GM15510 (cell line): ENCODE measurements around the gene WWOX.

Source experiments
- POLR2A ChIP-seq: IDR thresholded peaks from 3 replicates; pipeline ENCODE4 v1.6.1; 2011; ENCODE audit warnings: borderline replicate concordance; ENCODE audit not compliant: insufficient read length; ENCODE audit errors: extremely low read depth

WWOX gene

GRCh38 chr16:78460428-78460827 is 361.0 kb downstream of the WWOX start:
- TF ChIP-seq POLR2A, result no peak

DNA sequence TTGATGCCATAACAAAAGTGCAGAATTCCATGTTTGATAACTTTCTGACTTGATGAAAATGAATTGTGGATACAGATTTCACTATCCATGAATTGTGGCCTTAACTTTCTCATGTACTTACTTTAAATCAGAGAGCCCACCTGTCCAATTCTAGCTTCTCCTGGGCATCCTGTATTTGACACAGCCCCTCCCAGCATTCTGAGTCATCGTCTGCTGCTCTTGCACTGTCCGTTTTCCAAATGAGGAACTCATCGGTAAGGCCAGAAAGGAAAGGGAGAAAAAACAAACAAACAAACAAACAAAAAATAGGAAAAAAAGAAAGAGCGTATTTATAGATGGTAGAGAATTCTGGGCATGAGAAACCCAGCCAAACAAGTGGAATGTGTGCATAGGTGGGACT is 361.6 kb downstream of the WWOX start:
- TF ChIP-seq POLR2A, result no peak

- TF ChIP-seq POLR2A, result no peak
These were observed 362.2 kb downstream of the WWOX start for GRCh38 chr16:78461496-78462287.

- TF ChIP-seq POLR2A, result no peak
These were observed 363.1 kb downstream of the WWOX start for GRCh38 chr16:78462288-78463208.

DNA sequence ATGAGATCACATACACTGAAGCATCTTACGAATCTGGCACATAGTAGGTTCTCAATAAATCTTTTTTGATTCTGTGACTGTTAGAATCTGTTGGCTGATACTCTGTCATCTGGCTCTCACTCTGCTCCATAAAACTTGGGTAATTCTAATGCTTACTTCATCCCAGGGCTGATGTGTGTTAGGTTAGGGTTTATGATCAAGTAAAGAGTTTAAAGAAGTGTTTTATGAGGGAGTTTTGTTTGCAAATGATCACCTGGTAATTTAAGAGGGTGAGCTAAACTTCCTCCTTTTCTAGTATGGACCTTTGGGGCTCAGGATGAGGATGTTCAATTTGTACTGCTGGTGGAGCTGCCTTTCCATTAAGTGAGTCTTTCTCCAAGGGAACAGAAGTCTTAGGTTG is 364.1 kb downstream of the WWOX start:
- TF ChIP-seq POLR2A, result no peak

DNA sequence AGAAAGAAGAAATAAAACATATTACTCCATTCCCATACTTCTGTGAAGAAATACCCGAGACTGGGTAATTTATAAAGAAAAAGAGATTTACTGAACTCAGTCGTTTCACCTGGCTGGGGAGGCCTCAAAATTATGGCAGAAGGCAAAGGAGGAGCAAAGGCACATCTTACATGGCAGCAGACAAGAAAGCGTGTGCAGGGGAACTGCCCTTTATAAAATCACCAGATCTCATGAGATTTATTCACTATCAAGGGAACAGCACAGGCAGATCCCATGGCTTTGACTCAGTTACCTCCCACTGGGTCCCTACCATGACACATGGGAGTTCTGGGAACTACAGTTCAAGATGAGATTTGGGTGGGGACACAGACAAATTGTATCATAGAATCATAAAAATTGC is 365.4 kb downstream of the WWOX start:
- no peak for TF ChIP-seq POLR2A

DNA sequence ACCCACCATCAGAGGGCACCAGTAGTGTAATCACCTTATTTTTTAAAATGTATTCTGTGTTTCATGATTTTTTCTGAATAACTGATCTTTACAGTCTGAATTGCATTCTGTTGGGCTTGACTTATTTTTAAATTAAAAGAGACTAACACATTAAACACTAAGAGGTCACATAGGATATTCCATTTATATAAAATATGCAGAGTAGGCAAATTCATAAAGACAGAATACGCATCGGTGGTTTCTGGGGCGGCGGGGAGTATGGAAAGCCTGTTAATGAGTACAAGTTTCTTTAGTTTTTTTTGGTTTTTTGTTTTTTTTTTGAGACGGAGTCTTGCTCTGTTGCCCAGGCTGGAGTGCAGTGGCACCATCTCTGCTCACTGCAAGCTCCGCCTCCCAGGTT is 366.3 kb downstream of the WWOX start:
- TF ChIP-seq POLR2A, result no peak

DNA sequence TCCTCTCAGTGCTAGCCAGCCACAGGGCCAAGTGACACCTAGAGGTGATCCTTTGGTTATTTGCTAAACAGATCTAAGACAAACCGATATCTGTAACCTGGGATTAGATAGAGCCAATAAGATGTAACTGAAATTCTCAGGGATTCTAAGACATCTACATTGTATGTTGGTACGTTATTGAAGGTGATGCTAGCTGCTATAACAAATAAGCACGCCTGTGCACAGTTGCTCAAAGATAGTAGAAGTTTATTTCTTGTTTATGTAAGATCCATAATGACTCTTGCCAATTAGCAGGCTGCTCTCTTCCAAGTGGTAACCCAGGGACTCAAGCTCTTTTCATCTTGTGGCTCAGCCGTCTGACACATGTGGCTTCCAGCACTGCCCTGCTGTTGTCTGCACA is 370.3 kb downstream of the WWOX start:
- TF ChIP-seq POLR2A, result no peak

DNA sequence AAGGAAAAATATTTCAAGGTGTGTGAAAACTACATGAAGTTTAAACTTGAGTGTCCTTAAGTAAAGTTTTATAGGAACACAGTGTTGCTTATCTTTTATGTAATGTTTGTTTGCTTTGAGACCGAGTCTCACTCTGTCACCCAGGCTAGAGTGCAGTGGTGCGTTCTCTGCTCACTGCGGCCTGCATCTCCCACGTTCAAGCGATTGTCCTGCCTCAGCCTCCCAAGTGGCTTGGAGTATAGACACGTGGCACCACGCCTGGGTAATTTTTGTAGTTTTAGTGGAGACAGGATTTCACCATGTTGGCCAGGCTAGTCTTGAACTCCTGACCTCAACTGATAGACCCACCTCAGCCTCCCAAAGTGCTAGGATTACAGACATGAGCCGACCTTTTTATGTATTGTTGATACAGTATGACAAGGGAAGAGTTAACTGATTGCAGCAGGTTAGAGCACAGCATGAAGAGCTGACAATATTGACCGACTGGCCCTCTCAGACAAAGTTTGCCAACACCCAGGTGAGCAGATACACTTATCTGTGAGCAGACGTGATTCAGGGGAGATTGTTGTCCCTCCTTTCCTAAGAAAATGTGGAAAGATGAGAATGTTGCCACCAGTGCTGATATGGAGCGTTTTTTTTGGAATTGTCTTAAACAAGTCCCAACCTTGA is 373.7 kb downstream of the WWOX start:
- TF ChIP-seq POLR2A, result no peak

DNA sequence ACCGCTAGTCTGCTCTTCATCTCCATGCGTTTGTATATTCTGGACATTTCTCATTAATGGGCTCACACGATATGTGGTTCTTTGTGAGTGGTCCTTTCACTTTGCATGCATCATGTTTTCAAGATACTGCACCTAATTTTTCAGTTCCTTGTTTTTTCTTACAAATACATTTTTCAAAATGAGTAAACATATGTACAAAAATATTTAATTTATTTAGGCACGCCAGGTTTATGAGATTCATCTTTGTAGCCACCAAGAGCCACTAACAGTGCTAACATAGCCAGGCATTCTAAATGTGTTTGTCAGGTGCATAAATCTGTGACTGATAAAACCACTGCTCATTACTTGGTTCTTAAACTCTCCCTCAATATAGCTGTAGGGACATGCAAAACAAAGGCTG is 375.3 kb downstream of the WWOX start:
- TF ChIP-seq POLR2A, result no peak

GRCh38 chr16:78476615-78477014 is 377.2 kb downstream of the WWOX start:
- no peak for TF ChIP-seq POLR2A

DNA sequence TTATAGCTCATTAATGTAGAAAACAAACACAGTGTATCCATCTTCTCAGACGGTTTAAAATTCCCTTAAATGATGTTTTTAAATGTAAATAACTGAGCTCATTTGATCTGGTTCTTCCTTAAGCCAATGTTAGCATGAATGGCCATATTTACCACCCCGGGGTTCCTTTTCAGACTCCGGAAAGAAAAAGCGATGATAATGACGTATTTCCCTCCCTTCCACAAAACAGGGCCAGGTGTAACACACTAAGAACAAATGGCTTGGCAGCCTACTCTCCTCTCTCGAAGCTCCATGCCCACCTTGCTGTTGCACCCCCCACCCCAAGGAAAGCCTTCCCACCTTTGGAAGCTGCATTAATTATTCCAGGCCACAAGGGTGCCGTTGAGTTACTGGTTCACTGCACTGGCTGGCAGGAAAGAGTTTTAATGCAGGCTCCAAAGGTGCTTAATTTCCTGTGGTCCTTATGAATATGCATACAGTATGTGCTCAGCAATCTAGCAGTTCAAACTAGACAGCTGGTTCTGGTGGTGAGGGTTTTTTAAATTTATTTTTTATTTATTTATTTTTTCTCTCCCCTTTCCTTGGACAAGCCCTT is 378.9 kb downstream of the WWOX start:
- TF ChIP-seq POLR2A, result no peak

DNA sequence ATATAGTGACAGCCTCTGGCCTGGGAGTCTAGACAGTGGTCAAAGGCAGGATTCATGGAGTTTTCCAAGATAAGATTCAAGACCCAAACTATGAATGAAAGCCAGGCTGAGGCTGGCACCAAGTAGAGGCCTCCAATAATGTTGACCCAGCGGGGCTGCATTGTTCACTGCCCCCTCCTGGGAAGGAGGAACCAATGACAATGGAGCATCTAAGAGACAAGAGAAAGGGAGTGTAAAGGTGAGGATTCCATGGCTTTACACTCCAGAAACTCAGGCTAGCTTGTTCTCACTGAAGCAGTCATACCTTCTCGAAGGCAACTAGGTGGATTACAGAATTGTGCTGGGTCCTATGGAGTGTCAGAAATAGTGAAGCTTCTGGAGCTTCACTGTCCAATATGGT is 380.3 kb downstream of the WWOX start:
- TF ChIP-seq POLR2A, result no peak

DNA sequence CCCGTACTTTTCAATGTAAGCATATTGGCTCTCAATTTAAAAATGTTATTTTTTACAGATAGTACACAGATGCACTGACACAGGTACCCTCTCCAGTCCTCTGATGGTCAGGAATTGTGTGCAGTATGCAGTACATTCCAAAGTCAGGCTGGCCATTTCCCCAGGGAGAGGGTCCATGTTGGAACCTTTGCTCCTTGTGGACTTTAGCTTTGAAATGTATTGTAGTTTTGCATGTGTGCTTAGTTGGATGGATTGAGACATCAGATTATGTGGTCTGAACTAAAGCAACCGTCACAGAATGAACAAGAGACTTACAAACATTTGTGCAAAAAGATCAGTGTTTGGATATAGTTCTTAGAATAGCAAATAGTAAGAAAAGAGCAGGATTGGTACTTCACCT is 381.1 kb downstream of the WWOX start:
- no peak for TF ChIP-seq POLR2A

DNA sequence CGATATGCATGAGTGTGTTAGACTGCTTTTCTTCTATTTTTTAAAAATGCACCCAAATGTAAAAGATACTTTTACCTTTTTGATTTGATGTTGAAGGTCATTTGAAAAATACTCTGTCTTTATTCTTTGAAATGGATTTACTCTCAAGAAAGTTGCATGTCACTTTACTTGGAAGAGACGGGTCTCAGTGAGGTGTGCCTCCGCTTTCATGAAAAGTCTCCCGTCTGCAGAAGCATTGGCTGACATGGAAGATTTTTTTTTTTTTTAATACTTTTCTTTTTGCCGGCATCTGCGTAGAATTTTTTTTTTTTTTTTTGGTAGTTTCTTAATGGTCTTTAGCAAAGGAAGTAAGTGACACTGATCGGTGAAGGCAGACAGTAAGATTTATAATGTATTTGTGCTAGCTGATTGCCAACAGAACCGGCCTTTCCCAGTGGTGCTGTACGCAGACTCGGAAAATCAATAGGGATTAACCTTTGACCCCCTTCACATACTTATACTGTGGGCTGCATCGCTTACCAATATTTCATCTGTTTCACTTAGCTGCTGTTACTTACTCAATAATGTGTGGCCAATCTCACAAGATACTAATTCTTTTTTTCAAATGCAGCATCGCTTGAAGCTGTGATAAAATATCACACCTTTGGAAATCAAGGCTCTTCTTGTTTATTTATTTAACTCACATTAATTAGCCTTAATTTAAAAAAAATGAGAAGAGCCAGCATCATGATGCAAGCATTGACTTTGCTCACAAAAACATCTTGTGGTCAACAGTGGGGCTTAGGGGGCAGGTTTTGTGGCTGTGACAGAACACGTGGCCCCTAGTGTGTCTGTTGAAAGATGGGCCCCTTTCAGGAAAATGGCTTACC is 383.9 kb downstream of the WWOX start:
- no peak for TF ChIP-seq POLR2A

DNA sequence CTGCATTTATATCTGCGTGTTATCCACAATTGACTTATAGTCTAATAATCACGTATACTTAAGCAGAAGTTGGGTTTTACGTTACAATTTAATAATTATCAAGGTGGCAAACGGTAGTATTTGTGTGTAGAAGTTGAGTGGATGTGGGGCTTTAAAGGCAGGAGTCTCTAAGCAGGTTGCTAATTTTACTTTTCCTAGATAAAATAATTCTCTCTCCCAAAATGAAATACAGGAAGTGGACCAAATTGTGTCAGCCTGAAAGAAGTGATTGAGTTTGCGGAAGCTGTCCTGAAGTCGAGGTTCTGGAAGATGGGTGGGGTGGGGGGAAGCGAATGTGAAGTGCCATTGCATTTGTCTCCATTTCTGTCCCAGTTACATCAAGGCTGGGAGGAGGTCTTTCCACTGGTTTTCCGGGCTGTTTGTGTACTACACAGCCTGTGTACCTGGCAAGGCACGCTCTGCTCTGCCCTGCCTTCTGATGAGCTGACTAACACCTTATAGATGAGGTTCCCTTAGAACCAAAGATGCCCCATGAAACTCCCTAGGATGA is 385.1 kb downstream of the WWOX start:
- no peak for TF ChIP-seq POLR2A
